CD4-positive, alpha-beta T cell treated with Interleukin-10 for 1 hour (primary cell): ENCODE data around the gene PCDH1.
"Not testable (repeated sequence)": the region's sequence is repeated elsewhere in the genome, so short reads cannot be mapped to it uniquely, and the experiment has no call there.

Experiments used
- DNase-seq: peaks from one replicate; pipeline ENCODE4 v3.0.0-alpha.2; 2020

PCDH1 gene

DNA sequence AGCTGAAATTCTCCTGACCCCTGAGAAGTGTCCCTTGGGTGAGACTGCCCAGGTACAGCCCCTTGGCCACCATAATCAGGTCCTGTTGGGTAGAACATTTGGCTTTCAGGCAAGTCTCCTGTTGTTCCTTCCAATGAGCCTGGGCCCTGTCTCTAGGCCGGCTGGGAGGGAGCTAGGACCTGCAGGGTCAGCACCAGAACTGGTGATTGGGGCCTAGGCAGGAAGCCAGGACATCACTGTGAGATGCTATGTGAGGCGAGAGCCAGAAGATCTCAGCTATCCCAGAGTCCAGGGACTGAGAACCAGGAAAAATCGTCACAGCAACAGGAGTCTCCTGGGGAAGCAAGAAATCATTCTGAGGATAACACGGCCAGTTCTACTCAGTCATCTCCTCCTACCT, 51.5 kb downstream of the PCDH1 start:
- no peak for DNase-seq

DNA sequence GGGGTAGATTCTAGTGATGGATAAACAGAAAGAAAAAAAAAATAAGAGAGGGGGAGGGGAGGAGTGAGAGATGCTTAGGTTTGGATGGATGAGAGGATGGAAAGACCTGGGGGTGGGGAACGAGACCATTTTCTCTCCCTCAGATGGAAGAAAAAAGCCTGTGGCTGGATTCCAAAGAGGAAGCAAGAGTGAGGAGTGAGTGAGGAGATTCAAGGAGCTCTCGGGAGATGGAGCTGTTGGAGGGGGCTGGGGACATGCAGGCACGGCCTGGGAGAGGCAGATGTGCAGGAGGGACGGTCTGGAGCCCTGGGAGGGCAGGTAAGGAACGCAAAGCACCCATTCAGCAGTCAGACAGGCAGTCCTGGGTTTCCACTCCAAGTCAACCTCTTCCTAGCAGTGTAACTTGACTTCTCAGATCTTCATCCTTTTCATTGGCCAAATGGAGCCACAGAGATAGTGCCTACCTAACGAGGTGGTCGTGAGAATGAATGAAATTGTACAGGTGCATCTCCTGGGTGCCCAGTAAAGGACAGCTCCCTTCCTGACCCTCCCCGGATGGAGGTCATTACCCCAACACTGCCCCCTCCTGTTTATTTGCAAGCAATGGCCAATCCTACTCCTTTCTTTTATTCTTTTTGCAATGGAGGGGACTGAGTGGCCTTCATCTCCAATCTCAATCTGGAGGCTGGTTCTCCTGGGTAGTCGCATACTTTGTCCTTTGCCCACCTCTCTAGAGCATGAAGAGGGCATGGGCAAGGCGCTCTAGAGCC, 52.2 kb downstream of the PCDH1 start:
- DNase-seq, result peak; percentile 21

DNA sequence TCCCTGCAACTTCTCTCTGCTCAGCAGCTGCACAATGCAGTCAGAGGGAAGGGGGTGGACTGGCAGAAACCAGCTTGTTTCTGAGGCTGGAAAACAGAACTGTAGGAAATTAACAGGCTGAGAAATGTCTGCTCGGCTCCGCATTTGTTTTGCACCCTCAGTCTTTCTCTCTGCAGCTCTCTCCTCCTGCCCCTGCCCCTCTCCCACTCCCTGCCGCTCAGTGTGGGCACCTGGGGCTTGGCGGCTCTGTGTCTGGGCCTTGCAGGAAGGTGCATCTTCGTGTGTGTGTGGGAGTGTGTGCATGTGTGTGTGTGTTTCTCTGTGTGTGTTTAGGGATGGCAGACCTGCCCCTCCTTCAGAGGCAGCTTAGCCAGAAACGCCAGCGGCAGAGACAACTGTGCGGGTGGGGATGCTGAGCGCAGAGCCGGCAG, 53.0 kb downstream of the PCDH1 start:
- DNase-seq, result no peak

DNA sequence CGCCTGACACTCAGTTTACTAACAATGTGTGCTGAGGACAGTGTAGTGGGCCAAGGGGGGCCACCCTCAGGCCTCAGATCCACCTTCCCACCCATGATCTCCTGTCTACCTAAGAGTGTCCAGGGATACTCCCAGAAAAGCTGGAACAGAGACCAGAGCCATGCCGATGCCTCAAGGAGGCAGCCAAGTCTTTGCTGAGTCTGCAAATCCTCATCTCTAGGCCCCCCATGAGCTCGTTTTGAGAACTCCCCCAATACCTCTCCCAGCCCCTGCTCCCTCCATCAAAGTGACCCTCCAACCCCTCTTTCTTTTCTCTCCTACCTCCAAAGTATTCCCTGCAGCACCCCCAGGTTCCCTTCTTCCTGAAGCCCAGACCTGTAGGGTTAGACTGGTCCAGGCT, 53.5 kb downstream of the PCDH1 start:
- DNase-seq, result no peak

DNA sequence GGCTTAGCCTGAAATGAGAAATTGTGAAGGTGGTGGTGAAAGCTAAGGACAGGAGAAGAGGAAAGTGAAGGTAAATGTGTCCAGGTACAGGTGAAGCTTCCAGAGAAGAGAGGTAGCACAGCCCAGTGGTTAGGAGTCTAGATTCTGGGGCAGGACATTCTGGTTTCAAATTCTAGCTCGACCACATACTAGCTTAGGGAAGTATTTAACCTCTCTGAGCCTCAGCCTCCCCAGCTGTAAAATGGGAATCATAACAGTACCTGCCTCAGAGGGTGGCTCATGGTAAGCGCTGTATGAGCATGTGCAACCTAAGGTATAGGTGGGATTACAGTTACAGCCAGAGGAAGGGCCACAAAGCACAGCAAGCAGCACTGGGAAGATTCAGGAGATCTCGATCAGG, 55.2 kb downstream of the PCDH1 start:
- DNase-seq, result no peak

DNA sequence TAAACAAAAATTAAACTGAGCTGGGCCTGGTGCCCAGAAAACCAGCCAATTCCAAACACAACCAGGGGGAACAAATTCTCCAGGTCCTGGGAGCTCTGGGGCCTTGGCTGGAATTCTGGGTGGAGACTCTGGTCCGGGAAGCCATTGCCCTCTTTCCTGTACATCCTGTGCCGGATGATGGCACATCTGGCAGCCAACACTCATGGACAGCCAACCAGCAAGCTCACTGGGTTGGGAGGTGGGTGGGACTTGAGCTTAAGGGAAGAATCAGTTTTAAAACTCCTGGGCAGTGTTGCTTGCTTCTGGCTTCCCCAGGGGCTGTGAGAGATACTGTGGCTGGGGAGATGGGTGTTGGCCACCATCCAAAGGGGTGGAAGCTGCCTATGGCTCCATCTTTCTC, 56.1 kb downstream of the PCDH1 start:
- no peak for DNase-seq

DNA sequence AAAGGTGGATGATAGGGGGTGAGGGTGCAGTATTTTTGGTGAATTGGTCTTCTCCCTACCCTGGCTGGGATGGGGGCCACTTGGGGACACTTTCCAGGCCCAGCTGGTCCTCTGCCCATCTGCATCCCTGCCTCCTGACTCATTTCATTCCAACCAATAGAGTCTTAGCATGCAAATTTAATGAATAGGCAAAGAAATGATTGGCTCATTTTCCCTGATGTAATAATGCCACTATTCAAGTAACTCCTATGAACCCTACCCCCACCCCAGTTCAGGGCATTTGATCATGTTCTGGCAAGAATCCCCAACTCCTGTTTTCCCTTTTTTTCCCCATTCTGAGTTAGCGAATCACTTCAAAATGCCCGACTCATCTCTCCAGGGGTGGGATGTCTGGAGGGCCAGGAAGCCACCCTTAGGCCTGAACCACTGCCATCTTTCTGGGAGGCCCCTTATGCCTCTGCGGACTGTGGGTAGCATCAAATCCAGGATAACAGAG, 56.7 kb downstream of the PCDH1 start:
- DNase-seq, result no peak

DNA sequence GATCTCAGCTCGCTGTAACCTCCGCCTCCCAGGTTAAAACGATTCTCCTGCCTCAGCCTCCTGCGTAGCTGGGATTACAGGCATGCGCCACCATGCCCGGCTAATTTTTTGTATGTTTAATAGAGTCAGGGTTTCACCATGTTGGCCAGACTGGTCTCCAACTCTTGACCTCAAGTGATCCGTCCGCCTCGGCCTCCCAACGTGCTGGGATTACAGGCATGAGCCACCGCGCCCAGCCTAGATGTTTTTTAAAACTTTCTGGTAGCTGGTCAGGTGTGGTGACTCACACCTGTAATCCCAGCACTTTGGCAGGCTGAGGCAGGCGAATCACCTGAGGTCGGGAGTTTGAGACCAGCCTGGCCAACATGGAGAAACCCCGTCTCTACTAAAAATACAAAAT, 57.5 kb downstream of the PCDH1 start:
- not testable (repeated sequence) for DNase-seq

DNA sequence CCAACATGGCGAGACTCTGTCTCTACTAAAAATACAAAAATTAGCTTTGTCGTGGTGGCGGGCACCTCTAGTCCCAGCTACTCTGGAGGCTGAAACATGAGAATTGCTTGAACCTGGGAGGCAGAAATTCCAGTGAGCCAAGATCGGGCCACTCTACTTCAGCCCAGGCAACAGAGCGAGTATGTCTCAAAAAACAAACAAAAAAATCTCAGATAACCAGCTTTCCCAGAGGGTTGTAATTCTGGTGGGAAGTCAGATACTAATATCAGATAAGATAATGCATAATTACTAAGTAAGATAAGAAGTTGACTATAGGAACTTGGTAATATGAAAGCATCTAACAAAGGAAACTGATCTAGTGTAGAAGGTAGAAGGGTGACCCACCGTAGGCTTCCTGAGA, 60.6 kb downstream of the PCDH1 start:
- no peak for DNase-seq

DNA sequence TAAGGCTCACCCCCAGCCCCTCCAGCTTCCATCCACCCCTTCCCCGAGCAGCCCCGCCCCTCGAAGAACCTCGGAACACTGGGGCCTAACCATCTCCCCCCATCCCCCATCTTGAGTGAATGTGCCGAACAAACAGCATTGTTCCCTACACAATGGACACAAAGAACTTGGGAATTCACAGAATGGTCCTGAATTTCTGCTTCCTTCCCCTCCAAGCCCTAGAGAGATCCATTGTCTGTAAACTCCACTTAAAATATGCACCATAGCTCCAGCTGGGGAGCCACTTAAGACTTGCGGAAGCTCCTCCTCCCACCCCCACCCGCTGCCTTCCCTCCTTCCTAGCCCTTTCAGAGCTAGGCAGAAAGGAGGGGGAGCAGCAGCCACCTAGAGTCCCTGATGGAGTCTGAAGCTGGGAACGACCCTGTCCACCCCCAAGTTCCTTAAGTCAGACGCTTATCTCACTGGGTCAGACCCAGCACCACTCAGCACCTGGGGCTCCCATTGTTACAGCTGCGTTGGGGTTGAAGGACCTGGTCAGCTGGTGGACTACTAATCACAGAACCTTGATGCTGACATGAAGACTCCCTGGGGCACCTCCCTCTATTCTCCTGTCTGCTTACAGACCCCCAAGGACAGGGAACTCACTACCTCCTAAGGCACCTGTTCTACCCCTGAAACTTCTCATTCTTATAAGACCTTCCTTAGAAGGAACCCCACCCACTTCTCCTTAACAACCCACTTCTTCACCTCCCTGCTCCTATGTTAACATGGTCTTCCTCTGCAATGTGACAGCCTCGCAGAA, 61.4 kb downstream of the PCDH1 start:
- DNase-seq, result no peak

DNA sequence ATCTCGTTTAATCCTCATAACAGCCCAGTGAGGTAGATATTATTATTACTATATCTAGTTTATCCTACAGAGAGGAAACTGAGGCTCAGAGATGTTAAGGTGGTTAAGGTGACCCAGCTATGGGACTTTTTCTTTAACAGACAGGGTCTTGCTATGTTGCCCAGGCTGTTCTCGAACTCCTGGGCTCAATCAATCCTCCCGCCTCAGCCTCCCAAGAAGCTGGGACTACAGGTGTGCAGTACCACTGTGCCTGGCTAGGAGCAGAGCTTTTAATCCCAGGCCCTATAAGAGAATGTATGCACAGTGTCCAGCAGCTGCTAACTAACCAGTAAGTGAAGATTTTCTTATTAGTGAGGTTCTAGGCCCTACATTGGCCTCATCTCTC, 62.4 kb downstream of the PCDH1 start:
- DNase-seq, result no peak

DNA sequence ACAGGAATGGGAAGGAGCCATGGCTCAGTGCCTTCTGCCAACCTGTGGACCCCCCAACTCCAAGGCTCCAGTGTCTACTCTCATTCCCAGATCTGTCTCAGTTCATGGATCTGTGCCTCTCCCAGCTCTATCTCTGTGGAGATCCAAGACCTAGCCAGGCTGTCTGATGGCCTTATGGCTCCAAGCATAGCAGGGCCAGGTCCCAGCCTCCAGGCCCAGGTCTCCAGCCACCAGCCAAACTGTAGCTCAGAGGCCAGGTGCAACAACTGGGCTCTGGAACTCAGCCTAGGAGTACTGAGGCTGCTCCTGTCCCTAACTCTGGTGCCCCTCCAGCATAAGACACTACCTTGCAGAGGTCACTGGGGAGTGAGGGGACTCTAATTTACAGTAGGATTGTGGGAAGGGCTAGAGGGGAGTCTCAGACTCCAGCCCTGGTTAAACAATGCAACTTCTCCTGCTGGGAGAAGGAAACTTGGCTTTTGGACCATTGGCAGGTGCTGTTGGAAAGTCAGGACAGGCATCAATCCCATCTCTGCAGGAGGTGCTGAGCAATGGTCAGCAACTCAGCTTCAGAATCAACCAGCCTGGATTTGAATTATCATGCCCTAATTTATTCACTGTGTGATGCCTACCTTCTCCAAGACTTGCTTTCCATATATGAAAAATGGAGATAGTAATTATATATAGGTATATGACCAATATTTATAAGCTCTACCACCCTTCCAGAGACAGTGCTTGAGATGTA, 63.0 kb downstream of the PCDH1 start:
- no peak for DNase-seq

DNA sequence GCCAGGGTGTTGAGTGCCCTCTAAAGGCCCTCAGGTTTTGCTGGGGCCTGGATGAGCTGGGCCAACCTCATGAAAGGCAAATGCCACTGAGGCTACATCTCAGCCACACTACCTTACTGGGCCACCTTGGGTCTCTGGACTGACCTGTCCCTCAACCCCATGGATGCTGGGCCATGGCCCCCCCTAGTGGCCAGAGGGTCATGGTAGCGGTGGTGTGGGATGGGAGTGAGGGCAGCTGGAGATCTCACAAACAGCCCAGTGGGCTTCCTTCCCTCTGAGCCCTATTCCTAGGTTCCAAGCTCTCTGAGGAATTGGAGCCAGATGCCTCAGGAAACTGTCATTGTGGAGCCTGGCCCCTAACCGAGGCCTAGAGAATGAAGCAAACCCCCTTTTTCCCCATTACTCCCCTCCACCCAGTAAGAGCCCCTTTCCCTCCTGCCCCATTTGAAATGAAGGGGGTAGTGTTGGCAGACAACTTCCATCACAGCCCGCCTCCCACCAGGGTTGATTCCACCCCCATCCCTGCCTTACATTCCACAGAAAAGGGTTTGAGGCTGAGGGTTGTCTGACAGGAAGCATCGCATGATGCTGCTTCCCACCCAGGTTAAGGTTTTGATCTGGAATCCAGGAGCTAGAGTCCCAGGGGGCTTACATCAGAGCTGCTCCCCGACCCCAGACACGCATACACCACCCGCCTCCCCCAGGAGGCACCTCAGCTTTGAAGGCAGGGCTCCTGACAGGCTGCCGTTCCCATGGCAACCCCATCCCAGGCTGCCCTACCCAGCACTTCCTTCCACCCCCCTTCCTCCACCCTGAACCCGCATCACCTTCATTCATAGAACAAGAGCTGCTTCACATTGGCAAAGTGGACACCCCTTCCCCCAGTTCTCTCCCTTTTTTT, 63.9 kb downstream of the PCDH1 start:
- DNase-seq, result peak; percentile 41

DNA sequence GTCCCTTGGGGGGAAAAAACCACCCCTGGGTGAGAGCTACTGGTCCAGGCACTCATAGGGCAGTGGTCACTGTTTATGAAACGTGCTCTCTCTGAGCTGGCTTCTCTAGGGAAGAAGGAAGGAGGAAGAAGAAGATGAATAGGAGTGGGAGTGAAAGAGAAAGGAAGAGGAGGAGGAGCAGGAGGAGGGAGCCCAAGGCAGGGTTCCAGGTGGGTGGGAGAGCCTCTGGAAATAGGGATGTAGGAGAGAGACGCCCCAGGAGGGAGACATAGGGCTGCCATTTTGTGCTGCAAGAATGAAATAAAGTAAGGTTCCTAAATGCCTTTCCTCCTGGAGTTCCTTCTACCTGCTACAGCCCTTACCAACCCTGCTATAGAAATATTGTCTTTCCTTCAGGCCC, 65.7 kb downstream of the PCDH1 start:
- DNase-seq, result no peak

DNA sequence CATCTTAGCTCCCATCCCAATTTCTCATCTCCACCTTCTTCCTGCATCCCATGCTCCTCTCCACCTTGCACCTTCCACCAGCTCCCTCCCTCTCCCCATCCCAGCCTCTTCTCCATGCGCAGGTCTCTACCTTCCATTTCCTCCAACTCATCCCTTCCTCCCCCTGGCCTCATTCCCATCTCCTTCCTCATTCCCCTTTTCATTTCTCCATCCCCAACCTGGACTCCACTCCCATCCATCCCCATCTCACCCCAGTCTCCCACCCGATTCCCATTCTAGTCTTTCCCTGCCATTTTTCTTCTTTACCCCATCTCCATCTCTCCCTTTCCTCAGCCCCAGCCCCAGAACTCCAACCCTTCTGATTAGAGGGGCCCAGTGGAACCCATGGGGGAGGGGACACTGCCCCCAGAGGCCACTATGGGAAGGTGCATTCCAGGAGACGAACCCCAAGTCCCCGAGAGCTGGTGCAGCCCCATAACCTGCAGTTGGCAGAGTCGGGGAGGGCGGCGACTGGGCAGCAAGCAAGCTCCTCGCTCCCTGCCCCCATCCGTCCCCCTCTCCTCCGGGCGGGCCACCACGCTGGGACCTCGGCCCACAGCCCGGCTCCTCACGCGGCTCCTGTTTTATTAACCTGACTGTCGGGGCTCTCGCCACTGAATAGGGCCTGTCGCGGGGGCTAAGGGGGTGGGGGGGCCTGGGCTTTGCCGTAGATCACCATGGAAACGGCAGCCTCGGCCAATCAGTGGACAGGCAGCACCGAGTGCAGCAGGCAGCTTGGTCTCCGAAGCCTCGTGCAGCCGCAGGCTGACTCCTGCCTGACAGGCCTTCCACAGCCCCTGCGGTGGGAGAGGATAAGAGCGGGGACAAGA, 66.7 kb downstream of the PCDH1 start:
- peak; percentile 33 for DNase-seq

DNA sequence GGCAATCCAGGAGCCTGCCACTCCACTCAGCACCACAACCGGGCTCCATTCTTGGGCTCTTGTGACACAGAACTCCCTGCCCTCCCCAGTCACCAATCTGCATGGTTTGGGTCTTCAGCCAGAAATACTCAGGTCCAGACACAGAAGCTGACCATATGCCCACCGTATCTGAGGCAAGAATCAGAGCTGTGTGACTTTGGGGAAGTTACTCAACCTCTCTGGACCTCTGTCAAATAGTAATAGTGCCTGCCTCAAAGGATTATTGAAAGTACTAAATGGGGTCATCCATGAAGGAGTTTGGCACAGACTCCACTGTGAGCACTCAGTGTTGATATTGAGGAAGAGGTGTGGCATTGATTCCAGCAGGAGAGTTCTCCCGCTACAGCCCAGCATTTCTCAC, 67.5 kb downstream of the PCDH1 start:
- DNase-seq, result no peak

DNA sequence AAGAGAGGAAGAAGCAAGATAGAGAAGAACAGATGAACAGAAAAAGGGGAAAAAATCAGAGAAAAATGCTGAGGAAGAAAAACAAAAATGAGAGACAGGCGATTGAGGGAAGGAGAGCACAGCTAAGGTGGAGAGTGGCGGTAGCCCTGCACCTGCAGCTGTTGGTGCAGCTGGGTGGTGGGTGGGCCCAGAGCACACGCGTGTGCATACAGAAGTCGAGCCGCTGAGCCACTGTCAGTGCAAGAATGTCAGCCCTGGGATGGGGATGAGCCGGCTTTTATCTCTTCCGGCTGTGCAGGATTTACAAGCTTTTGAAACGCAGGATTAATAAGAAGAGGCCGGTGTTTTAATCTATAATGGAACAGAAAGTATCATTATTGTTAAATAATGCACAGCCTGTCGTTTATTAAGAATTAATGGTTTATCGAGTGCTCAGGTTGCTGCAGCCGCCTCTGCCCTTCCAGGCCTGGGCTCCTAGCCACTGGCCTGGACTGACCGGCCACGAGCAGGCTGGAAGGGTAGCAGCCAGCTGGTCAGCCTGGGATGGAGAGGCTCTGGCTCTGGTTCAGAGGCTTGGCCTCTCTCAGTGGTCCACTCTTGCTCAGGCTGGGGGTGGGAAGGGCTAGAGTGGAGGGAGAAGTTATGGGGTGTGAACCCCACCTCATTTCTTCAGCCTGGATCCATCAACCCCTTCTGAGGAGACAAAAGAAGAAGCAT, 68.7 kb downstream of the PCDH1 start:
- DNase-seq, result no peak

DNA sequence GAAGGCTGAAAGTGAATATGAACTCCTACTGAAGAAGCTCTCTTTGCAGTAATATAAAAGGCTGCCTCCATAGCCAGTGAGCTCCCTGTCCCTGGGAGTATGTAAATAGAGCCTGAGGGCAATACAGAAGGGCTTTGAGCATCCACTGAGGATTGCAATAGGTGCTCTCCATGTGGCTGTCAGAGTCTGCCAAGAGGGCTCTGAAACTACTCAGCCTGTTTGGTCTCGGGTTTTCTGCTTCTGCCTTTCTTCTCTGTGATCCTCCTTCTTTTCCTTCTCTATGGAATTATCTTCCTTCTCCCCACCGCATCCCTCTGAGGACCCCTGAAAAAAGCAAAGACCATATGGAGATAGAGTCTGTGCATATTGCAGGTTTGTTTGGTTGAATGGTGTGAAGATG, 69.4 kb downstream of the PCDH1 start:
- no peak for DNase-seq

DNA sequence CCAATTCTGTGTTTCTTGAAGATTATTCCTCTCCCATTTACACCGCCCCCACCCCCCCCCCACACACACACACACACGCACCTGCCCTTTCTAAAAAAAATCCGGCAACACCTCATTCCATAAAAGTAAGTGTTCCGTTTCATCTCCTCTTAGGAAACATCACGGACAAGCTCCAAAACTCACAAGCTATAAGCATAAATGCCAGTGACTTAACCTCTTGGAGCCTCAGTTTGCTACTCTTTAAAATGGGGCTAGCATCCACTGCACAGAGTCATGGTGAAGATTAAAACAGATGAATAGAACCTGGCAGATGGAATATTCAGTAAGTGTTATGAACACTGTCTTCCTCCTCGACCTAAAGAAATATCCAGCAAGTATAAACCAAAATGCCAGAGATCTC, 70.5 kb downstream of the PCDH1 start:
- DNase-seq, result no peak

DNA sequence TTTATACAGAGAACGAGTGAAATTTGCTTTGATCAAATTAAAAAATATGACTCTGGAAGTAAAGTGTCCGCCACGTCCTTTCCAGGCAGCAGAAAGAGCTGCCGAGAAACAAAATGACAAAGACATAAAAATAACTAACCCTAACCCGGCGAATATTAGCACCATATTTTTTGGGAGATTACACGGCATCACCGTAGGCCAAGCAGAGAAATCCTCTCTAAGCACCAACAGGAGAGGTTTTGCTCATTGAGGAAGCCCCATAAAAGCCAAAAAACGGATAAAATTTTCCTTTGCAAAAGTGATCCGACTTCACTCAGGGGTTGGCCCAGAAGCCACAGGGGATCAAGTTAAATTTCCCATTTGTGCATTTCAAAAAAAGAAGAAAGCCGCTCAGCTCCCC, 70.9 kb downstream of the PCDH1 start:
- DNase-seq, result no peak

DNA sequence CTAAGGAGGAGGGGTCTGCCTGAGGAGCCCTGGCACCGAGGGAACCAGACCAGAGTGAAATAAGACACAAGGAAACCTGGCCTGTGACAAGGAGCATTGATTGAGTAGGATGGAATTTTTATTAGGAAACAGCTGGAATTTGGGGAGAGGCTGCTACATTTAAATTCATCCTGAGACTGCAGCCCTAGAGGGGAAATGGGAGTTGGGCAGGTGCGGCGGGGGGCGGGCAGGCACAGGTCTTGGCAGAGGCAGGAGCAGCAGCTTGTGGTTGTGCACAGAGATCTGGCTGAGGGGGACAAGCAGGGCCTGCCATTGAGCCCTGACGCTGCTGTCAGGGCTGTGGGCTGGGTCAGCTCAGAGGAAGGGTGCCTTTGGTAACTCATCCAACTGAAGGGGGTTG, 71.6 kb downstream of the PCDH1 start:
- no peak for DNase-seq
